Stimulated activated CD8-positive, alpha-beta memory T cell treated with anti-CD3 and anti-CD28 coated beads, Interleukin-12 subunit alpha, Interleukin-12 subunit beta, amount 100 ng/mL, for 24 hours (primary cell): Measurements from ENCODE around the gene SMAD7.
"Not testable (repeated sequence)": the region's sequence is repeated elsewhere in the genome, so short reads cannot be mapped to it uniquely, and the experiment has no call there.

Experiments used
- DNase-seq: peaks from one replicate; pipeline ENCODE4 v3.0.0-alpha.2; 2020; ENCODE audit errors: extremely low read depth

Gene SMAD7

GRCh38 chr18:48877941-48878340 lies 72.8 kb downstream of the SMAD7 start:
- no peak for DNase-seq

- no peak for DNase-seq
Measured at GRCh38 chr18:48876590-48876989, 74.2 kb downstream of the SMAD7 start.

DNA sequence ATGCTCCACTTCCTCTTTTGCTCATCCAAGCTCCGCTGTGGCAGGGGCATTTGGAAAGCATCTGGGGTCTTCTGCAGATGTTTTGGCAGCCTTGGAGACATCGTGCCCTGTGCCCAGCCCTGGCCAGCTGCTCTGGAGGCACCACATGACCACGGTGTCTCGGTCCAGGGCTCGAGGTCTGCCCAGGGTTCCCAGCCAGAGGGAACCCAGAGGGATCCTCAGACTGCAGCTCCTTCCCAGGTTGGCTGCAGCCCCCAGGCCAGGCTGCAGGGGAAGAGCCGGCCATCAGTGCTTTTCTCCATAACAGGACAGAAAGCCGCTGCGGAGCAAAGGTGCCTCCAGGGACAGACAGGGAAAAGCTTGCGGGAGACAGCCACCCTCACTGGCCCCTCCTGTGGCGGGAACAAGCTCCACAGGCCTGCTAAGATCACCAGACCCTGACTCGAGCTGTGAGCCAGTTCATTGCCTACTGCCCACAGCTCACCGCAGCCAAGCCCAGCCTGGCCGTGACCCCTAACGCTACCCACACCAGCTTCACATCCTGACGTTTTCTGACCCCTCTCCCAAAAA lies 74.7 kb downstream of the SMAD7 start:
- no peak for DNase-seq

- no peak for DNase-seq
Measured at GRCh38 chr18:48875314-48875941, 75.3 kb downstream of the SMAD7 start.

- no peak for DNase-seq
Measured at GRCh38 chr18:48874701-48875162, 76.0 kb downstream of the SMAD7 start.

DNA sequence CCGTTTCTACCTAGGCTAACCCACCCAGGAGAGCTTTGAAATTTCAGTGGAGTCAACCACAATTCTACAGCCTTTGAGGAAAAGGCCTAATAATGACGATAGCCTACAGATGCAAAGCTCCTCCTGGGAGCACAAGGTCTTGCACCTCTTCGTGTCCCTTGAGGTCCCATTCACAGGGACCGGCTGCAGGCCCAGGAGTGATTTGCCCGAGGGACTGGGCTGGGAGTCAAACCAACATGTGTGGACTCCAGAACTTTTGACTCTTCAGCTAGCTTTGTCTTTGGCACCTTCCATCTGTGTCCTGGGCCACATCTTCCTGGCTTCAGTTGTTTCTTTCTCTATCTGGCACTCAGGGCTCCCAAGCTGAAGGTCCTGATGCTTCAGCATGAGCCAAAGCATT lies 76.5 kb downstream of the SMAD7 start:
- DNase-seq = no peak

- DNase-seq = no peak
Measured at GRCh38 chr18:48872234-48873145, 78.3 kb downstream of the SMAD7 start.

GRCh38 chr18:48871391-48872166 lies 79.2 kb downstream of the SMAD7 start:
- no peak for DNase-seq

DNA sequence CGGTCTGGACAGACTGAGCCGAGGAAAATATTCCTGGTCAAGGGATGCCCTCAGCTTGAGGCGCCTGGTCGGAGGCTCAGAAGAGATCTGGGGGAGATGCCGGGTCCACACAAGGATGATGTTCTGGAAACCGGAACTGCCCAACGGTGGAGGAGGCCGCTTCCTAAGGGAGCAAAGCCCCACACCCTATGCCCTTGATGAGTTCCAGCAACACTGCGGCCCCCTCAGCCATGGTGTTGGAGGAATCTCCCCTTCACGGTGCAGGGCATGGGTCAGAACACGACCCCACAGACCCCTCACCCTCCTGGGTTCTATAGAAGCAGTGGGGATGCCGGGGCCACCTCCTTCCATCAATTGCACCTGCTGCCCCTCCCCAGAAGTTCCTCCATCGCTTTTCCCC lies 79.8 kb downstream of the SMAD7 start:
- not testable (repeated sequence) for DNase-seq
